ENCODE data around the gene ACP5.

The ACP5 gene

GRCh38 chr19:11549386-11549953 is 28.0 kb downstream of the ACP5 start:
- TF ChIP-seq ZNF565 (CRISPR knock-in tag; conservative IDR thresholded peaks at IDR 0.05; ENCODE audit: low read depth) (no peak), CREB5 (CRISPR knock-in tag; IDR thresholded peaks at IDR 0.05; ENCODE audit: low read depth) (no peak)
- ATAC-seq = no peak

- no peak for ATAC-seq
- TF ChIP-seq ARNTL (CRISPR knock-in tag; IDR thresholded peaks at IDR 0.05; ENCODE audit: borderline replicate concordance, low read depth) (no peak), ZNF565 (CRISPR knock-in tag; conservative IDR thresholded peaks at IDR 0.05; ENCODE audit: low read depth) (no peak), SNAI2 (CRISPR knock-in tag; IDR thresholded peaks at IDR 0.05) (no peak), CSRNP3 (CRISPR knock-in tag; IDR thresholded peaks at IDR 0.05) (no peak), PATZ1 (CRISPR knock-in tag; IDR thresholded peaks at IDR 0.05; ENCODE audit: borderline replicate concordance) (no peak), ZFP30 (CRISPR knock-in tag; IDR thresholded peaks at IDR 0.05) (no peak), ZC3H10 (CRISPR knock-in tag; IDR thresholded peaks at IDR 0.05) (no peak), ZNF8 (CRISPR knock-in tag; IDR thresholded peaks at IDR 0.05) (no peak), CREB5 (CRISPR knock-in tag; IDR thresholded peaks at IDR 0.05; ENCODE audit: low read depth) (no peak), TOX (CRISPR knock-in tag; IDR thresholded peaks at IDR 0.05; ENCODE audit: borderline replicate concordance) (no peak), BACH2 (CRISPR knock-in tag; IDR thresholded peaks at IDR 0.05; ENCODE audit: borderline replicate concordance) (no peak), TCF4 (CRISPR knock-in tag; IDR thresholded peaks at IDR 0.05; ENCODE audit: borderline replicate concordance) (no peak), RARB (CRISPR knock-in tag; IDR thresholded peaks at IDR 0.05) (no peak), GLIS3 (CRISPR knock-in tag; IDR thresholded peaks at IDR 0.05) (no peak), ZFP3 (CRISPR knock-in tag; IDR thresholded peaks at IDR 0.05) (no peak), ISL1 (CRISPR knock-in tag; IDR thresholded peaks at IDR 0.05) (no peak), ESRRG (CRISPR knock-in tag; IDR thresholded peaks at IDR 0.05) (no peak), TSHZ2 (CRISPR knock-in tag; IDR thresholded peaks at IDR 0.05) (no peak), PPARA (CRISPR knock-in tag; IDR thresholded peaks at IDR 0.05; ENCODE audit: borderline replicate concordance) (no peak), OSR1 (CRISPR knock-in tag; IDR thresholded peaks at IDR 0.05) (no peak)
Observed at GRCh38 chr19:11547929-11548700, 29.3 kb downstream of the ACP5 start.

- TF ChIP-seq ZFP3 (CRISPR knock-in tag; IDR thresholded peaks at IDR 0.05) = no peak
- TF ChIP-seq POU6F1 (CRISPR knock-in tag; IDR thresholded peaks at IDR 0.05; ENCODE audit: borderline replicate concordance, low read depth) = no peak
- no peak for TF ChIP-seq ARNTL (CRISPR knock-in tag; IDR thresholded peaks at IDR 0.05; ENCODE audit: borderline replicate concordance, low read depth)
- TF ChIP-seq ZNF565 (CRISPR knock-in tag; conservative IDR thresholded peaks at IDR 0.05; ENCODE audit: low read depth) = no peak
- no peak for TF ChIP-seq ZFP30 (CRISPR knock-in tag; IDR thresholded peaks at IDR 0.05)
- no peak for TF ChIP-seq TSHZ2 (CRISPR knock-in tag; IDR thresholded peaks at IDR 0.05)
- TF ChIP-seq ZC3H10 (CRISPR knock-in tag; IDR thresholded peaks at IDR 0.05) = no peak
- no peak for TF ChIP-seq TOX (CRISPR knock-in tag; IDR thresholded peaks at IDR 0.05; ENCODE audit: borderline replicate concordance)
- no peak for TF ChIP-seq ZNF8 (CRISPR knock-in tag; IDR thresholded peaks at IDR 0.05)
- TF ChIP-seq ESRRG (CRISPR knock-in tag; IDR thresholded peaks at IDR 0.05) = no peak
- TF ChIP-seq ISL1 (CRISPR knock-in tag; IDR thresholded peaks at IDR 0.05) = no peak
- TF ChIP-seq OSR1 (CRISPR knock-in tag; IDR thresholded peaks at IDR 0.05) = no peak
- TF ChIP-seq BACH2 (CRISPR knock-in tag; IDR thresholded peaks at IDR 0.05; ENCODE audit: borderline replicate concordance) = no peak
- no peak for ATAC-seq
Observed at GRCh38 chr19:11541238-11541637, 36.2 kb downstream of the ACP5 start.

Data from SK-N-SH treated with all-trans-retinoic acid at 6 μM for 48 hours (cell line).